HG02938 (cell line): Measurements from ENCODE around the gene SYK.

Experiments
- ATAC-seq: cut with Tn5 transposase; IDR thresholded peaks from one replicate; pipeline ENCODE4 v1.9.1; 2021; ENCODE audit warnings: mild to moderate bottlenecking, moderate library complexity; ENCODE audit not compliant: unreplicated experiment

Gene SYK

GRCh38 chr9:90846770-90847419, 45.3 kb downstream of the SYK start:
- ATAC-seq, result no peak

GRCh38 chr9:90847971-90848370, 46.4 kb downstream of the SYK start:
- no peak for ATAC-seq

GRCh38 chr9:90848866-90849265, 47.2 kb downstream of the SYK start:
- ATAC-seq, result no peak

GRCh38 chr9:90851444-90851843, 49.8 kb downstream of the SYK start:
- no peak for ATAC-seq

DNA sequence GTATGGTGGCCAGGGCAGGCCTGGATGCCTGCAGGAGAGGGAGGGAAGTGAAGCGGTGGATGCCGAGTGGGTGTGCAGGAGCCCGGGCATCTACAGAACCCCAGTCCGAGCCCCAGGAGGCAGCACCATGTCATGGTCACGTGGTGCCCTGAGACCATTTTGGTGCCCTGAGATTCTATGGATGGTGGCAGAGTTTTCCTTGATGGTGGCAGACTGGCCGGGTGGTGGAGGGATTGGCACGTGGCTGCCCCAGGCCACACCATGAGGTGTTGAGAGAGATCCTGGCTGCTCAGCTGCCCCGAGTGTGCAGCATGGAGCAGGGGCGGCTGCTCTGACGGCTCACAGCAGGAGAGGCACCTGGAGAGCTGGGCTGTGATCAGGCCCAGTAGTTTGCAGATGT, 52.3 kb downstream of the SYK start:
- no peak for ATAC-seq

- no peak for ATAC-seq
Measured at GRCh38 chr9:90854637-90855175, 53.1 kb downstream of the SYK start.

GRCh38 chr9:90855208-90855902, 53.7 kb downstream of the SYK start:
- ATAC-seq, result no peak

GRCh38 chr9:90857091-90857490, 55.5 kb downstream of the SYK start:
- ATAC-seq, result no peak

DNA sequence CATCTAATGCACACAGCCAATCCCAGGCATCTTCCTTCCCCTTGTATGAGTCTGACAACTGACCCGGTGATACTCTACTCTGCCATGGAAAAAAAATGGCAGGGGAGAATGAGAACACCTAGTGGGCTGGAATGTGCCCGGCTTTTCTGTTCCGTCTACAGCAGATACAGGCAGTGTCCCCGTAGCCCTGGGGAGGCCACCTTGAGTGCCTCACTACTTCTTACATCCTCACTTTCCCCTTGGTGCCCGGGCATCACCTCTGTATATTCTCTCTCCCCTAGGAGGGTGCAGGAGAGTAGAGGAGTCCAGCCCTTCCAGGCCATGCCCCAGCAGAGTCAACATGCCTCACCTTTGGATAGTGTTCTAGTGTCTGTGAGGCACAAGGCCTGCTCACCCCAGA, 56.2 kb downstream of the SYK start:
- no peak for ATAC-seq

DNA sequence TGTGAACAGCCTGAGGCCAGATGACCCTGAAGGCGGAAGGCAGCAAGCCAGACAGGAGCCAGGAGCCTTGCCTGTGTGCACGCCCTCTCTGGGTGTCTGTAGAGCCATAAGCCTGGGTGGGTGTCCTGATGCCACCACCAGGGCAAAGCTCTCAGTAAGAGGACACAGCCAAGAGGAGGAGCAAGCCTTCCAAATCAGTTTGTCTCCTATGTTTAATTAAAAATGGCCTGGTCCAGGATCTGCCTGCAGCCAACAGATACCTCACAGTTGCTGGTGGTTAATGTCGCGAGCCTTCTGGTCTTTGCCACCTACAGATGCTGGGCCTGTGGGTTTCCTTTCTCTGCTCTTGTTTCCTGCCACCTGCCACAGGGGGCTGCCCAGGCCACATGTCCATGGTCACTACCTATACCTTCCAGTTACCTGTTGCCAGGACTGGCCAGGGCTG, 56.9 kb downstream of the SYK start:
- ATAC-seq, result no peak

- no peak for ATAC-seq
Measured at GRCh38 chr9:90860382-90860781, 58.8 kb downstream of the SYK start.

- ATAC-seq, result no peak
Measured at GRCh38 chr9:90860826-90861225, 59.2 kb downstream of the SYK start.

- ATAC-seq, result no peak
Measured at GRCh38 chr9:90861380-90861779, 59.8 kb downstream of the SYK start.

DNA sequence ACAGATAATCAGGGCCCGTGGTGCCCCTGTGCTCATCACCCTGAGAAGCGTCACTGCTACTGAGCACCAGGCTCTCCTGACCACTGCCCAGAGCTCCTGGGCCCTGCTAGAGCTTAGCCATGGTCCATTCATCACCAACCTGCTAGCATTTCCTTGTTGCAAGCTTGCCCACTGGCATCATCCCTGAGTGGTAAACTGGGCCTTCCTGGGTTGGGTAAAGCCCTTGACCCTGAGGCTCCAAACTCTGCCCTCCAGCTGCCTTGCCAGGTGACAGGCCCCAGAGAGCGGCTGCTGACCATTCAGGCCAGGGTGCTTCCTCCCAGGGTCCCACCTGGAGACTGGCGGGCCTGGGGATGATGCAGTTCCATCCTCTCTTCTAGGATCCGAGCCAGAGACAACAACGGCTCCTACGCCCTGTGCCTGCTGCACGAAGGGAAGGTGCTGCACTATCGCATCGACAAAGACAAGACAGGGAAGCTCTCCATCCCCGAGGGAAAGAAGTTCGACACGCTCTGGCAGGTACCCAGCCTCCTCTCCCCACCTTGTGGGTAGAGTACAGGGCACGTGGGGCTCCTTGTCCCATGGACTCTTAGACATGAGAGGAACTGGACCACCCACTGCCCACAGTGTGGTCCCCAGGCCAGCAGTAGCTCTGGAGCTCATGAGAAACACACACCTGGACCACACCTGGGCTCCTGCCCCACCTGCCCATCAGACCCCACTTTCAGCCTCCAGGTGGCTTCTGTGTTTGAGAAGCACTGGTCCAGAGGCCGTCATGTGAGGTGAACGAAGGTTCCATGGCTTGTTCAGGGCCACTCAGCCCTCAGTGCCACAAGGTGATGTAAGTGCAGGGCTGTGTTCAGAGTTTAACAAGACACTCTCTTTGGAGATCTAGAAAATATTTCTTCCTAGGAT, 60.5 kb downstream of the SYK start:
- ATAC-seq, result no peak

GRCh38 chr9:90864779-90865178, 63.2 kb downstream of the SYK start:
- no peak for ATAC-seq

- ATAC-seq, result no peak
Measured at GRCh38 chr9:90867101-90867500, 65.5 kb downstream of the SYK start.

DNA sequence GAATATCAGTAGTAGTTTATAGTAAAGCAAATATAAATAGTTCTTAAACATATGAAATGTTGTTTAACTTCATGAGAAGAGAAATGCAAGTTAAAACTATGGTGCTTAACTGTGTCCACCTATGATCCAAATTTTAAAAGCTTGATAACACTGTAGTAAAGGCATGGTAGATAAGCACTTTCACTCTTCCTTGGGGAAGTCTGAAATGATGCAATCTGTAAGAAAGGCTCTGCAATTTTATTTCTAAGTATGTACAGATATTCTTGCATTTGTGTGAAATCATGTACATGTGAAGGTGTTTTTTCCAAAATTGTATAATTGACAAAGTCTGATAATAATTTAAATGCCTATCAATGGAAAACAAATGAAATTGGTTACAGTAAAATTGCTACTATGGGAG, 66.9 kb downstream of the SYK start:
- ATAC-seq, result no peak

DNA sequence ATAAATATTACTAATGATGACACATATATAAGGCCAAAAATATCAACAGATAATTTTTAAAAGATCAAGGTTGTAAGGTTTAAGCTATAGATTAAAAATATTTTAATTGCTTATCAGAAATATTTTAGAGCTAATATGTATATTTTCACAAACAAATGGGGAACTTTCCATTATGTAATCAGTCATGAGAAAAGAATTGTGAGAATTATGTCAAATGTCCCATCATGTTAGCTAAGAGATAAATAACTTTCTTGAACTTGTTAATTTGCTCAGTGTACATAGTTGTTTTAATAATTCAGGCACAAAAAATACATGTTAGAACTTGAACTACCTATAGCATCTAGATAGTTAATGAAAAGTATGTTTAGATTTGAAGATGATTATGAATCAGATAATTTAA, 67.7 kb downstream of the SYK start:
- ATAC-seq, result no peak

DNA sequence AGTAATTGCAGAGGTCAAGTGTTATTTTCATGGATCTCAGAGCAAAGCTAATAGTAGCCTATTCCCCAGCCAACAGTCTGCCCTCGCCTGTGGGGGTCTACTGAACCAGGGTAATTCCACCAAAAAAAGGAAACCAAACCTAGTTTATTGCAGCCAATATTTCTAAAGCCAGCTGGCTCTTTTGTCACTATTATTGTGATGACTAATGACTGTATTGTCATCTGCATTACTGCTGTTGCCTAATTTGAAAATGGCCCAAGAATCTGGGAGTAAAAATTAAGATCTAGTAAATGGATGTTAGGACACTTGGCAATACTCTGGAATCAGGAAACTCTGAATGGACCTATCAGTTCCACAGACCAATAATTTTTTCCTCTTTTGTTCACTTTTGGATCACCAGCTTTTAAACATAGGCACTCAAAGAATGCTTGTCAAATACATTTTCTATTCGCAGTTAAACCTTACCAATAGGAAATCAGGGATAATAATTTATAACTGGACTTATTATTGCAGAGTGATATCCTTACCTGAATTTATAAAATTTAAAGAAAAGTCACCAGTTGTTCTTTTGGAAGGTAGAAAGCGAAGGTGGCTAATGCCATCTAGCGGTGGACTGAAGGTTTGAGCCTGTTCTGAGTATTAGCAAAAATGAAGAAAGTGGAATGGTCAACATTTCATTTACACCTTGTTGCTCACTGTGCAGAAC, 69.2 kb downstream of the SYK start:
- ATAC-seq, result no peak

GRCh38 chr9:90871327-90871935, 69.8 kb downstream of the SYK start:
- no peak for ATAC-seq
